Mucosa of descending colon (tissue), 3 donors: ENCODE results near the gene DHX57. TPM values are rescaled to one million over a fixed set of nuclear protein-coding genes. Genes with fewer than 3 reads are reported as not detected.

Experiments used
- ATAC-seq: fragments of 200-7000 bp; cut with Tn5 transposase; one replicate; pipeline ENCODE4 v1.9.1; 2020; ENCODE audit warnings: mild to moderate bottlenecking, moderate library complexity
- DNase-seq, 3 donors: peaks; one replicate each; pipeline ENCODE4 v3.0.0-alpha.2; 2020
- H3K36me3 ChIP-seq: fragments of 200-600 bp; one replicate; pipeline ENCODE4 v1.8.0; 2021; ENCODE audit warnings: low read depth, mild to moderate bottlenecking
- H3K4me1 ChIP-seq: fragments of 200-600 bp; one replicate; pipeline ENCODE4 v1.8.0; 2021; ENCODE audit warnings: low read depth, mild to moderate bottlenecking
- H3K4me3 ChIP-seq: fragments of 200-600 bp; one replicate; pipeline ENCODE4 v1.8.0; 2021; ENCODE audit warnings: mild to moderate bottlenecking
- H3K9me3 ChIP-seq: fragments of 200-600 bp; one replicate; pipeline ENCODE4 v1.8.0; 2021; ENCODE audit warnings: mild to moderate bottlenecking
- intact Hi-C, 2 donors: fragments of 100-400 bp; cut with DNase I in 1 of 2; cut with micrococcal nuclease in 1 of 2; formaldehyde crosslinking; loops; one replicate each; pipeline versions ENCODE4 v1.11.0 to v1.11.1; 2022; cut with DNase I, micrococcal nuclease
- total RNA-seq, 3 donors: library from RNA; stranded (reverse); fragmentation: NEBNext Ultra II Directional in 2 of 3; extraction: Animal tissue kit (Norgen Biotek cat#: 25700) in 2 of 3; gene quantifications; one replicate each; pipeline versions ENCODE4 v1.2.1 to v1.2.4, GENCODE V29; 2021 to 2023
- TF ChIP-seq, protein P1 (sequence below): fragments of 200-600 bp; IDR thresholded peaks from one replicate; pipeline ENCODE4 v1.8.0; 2022; ENCODE audit warnings: antibody characterized with exemption, mild to moderate bottlenecking
- donor health status: DM: no; HTN: no; CAD: no; lungs with moderate emphysema.
- donor health status: DM: no; HTN: no; CAD: no.
- donor health status: DM: no; HTN: yes; CAD: no.

The DHX57 gene
- total RNA-seq, 3 donors from 2014 or later, result 10.4 to 17.3 (median 10.5) TPM

- intact Hi-C loops, result no loop called here
- Histone ChIP-seq H3K4me3 (no peak overlapping the region), H3K36me3 (no peaks in the 10 kb centered on the region), H3K9me3 (no peaks in the 10 kb centered on the region), H3K4me1 (no peaks in the 10 kb centered on the region)
- TF ChIP-seq, protein P1, sequence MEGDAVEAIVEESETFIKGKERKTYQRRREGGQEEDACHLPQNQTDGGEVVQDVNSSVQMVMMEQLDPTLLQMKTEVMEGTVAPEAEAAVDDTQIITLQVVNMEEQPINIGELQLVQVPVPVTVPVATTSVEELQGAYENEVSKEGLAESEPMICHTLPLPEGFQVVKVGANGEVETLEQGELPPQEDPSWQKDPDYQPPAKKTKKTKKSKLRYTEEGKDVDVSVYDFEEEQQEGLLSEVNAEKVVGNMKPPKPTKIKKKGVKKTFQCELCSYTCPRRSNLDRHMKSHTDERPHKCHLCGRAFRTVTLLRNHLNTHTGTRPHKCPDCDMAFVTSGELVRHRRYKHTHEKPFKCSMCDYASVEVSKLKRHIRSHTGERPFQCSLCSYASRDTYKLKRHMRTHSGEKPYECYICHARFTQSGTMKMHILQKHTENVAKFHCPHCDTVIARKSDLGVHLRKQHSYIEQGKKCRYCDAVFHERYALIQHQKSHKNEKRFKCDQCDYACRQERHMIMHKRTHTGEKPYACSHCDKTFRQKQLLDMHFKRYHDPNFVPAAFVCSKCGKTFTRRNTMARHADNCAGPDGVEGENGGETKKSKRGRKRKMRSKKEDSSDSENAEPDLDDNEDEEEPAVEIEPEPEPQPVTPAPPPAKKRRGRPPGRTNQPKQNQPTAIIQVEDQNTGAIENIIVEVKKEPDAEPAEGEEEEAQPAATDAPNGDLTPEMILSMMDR, result no peak
- ATAC-seq (no peak), DNase-seq (no peak)
These were observed 12.3 kb upstream of the DHX57 start for GRCh38 chr2:38887902-38888554.

DNA sequence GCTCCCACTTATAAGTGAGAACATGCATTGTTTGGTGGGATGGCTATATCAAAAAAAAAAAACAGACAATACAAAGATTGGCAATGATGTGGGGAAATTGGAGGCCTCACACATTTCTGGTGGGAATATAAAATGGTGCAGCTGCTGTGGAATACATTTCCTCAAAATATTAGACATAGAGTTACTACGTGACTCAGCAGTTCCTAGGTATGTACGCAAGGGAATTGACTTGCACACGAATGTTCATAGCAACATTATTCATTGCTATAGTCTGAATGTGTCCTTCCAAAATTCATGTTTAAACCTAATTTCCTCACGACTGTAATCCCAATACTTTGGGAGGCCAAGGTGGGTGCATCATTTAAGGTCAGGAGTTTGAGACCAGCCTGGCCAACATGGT is 11.6 kb upstream of the DHX57 start:
- Histone ChIP-seq H3K9me3 (no peaks in the 10 kb centered on the region), H3K4me3 (no peak overlapping the region), H3K36me3 (no peaks in the 10 kb centered on the region), H3K4me1 (no peaks in the 10 kb centered on the region)
- no peak for DNase-seq
- TF ChIP-seq, protein P1, result no peak
- intact Hi-C loops, result no loop called here
- no peak for ATAC-seq

- intact Hi-C loops, result no loop called here
- Histone ChIP-seq H3K4me3 (no peak overlapping the region), H3K9me3 (no peaks in the 10 kb centered on the region), H3K36me3 (no peaks in the 10 kb centered on the region), H3K4me1 (no peaks in the 10 kb centered on the region)
- no peak for ATAC-seq
- TF ChIP-seq, protein P1, result no peak
- DNase-seq, result no peak
These were observed 10.3 kb upstream of the DHX57 start for GRCh38 chr2:38886063-38886462.

GRCh38 chr2:38876407-38876806 is 673 bp upstream of the DHX57 start:
- ATAC-seq (no peak), DNase-seq (peak in 1 of 3 donors; percentile 4)
- H3K36me3 ChIP-seq, result no peaks in the 10 kb centered on the region
- peak overlapping the region; percentile 54 for H3K4me3 ChIP-seq
- H3K9me3 ChIP-seq, result no peaks in the 10 kb centered on the region
- peaks cover 8% of the 10 kb centered on the region for H3K4me1 ChIP-seq
- TF ChIP-seq, protein P1, result no peak
- intact Hi-C loops, result no loop called here

GRCh38 chr2:38875227-38875575 is 533 bp downstream of the DHX57 start:
- DNase-seq (no peak), ATAC-seq (peak; percentile 16)
- intact Hi-C loops, result no loop called here
- H3K36me3 ChIP-seq, result no peaks in the 10 kb centered on the region
- peak overlapping the region; percentile 54 for H3K4me3 ChIP-seq
- TF ChIP-seq, protein P1, result no peak
- no peaks in the 10 kb centered on the region for H3K9me3 ChIP-seq
- H3K4me1 ChIP-seq, result peaks cover 8% of the 10 kb centered on the region

DNA sequence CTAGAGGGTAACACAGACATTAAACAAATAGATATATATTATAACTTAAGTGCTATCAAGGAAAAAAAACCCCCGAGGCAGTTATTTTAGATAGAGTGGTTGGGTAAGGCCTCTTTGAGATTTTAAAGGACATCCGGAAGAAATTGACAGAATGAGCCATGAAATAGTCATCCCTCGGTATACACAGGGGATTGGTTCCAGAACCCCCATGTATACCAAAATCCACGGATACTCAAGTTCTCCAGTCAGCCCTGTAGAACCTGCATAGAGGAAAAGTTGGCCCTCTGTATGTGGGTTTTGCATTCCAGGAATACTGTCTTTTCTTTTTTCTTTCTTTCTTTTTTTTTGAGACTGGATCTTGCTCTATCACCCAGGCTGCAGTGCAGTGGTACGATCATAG is 2.0 kb downstream of the DHX57 start:
- peaks cover 8% of the 10 kb centered on the region for H3K4me1 ChIP-seq
- intact Hi-C loops, result no loop called here
- TF ChIP-seq, protein P1, result no peak
- no peak for DNase-seq
- no peak overlapping the region for H3K4me3 ChIP-seq
- H3K36me3 ChIP-seq, result no peaks in the 10 kb centered on the region
- no peak for ATAC-seq
- H3K9me3 ChIP-seq, result no peaks in the 10 kb centered on the region
